Measurements from ENCODE around the gene ADGRF4.

Gene ADGRF4

DNA sequence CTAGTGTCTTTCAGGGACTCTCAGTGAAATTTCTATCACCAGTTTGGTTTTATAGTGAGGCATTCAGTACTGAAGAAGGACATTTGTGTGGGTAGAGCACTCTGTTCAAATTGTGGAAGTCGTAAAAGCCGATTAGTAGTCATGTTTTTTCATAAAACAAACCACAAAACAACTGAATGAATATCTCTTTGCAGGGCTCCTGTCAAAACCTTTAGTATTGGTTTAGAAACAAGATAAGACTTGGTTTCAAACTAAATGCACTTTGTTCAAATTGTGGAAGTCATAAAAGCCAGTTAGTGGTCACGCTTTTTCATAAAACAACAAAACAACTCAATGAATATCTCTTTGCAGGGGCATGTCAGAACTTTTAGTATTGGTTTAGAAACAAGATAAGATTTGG is 23.8 kb downstream of the ADGRF4 start:
- H3K27me3 ChIP-seq (ENCODE audit: control insufficient read depth, insufficient read depth, low read length), result no peaks in the 10 kb centered on the region
- H3K4me3 ChIP-seq (ENCODE audit: low read length), result no peak overlapping the region
- no peak overlapping the region for H3K9ac ChIP-seq (ENCODE audit: low read length)
- no peaks in the 10 kb centered on the region for H3K4me1 ChIP-seq (ENCODE audit: control insufficient read depth, insufficient read depth, low read length)
- H3K9me3 ChIP-seq (ENCODE audit: control insufficient read depth, low read length), result no peaks in the 10 kb centered on the region
- no peaks in the 10 kb centered on the region for H3K36me3 ChIP-seq (ENCODE audit: control insufficient read depth, insufficient read depth, low read length)

- no peaks in the 10 kb centered on the region for H3K4me1 ChIP-seq (ENCODE audit: control insufficient read depth, insufficient read depth, low read length)
- no peaks in the 10 kb centered on the region for H3K36me3 ChIP-seq (ENCODE audit: control insufficient read depth, insufficient read depth, low read length)
- H3K4me3 ChIP-seq (ENCODE audit: low read length), result no peak overlapping the region
- H3K9ac ChIP-seq (ENCODE audit: low read length), result no peak overlapping the region
- no peaks in the 10 kb centered on the region for H3K27me3 ChIP-seq (ENCODE audit: control insufficient read depth, insufficient read depth, low read length)
- no peaks in the 10 kb centered on the region for H3K9me3 ChIP-seq (ENCODE audit: control insufficient read depth, low read length)
Observed at GRCh38 chr6:47724300-47724699, 25.9 kb downstream of the ADGRF4 start.

DNA sequence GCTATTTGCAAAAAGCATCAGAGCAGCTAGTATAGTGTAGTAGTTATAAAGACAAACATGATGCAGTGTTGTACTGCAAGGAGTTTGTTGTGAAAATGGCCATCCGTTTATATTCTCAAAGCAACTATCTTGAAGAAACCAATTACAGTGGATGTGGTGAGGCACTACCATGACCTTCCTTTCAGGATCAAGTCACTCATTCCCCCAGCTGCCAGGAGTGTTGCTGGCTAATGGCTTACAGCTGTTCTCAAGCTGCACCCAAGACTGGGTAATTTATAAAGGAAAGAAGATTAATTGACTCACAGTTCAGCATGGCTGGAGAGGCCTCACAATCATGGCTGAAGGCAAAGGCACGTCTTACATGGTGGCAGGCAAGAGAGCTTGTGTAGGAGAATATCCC is 29.0 kb downstream of the ADGRF4 start:
- Histone ChIP-seq H3K27me3 (ENCODE audit: control insufficient read depth, insufficient read depth, low read length) (no peaks in the 10 kb centered on the region), H3K36me3 (ENCODE audit: control insufficient read depth, insufficient read depth, low read length) (no peaks in the 10 kb centered on the region)

DNA sequence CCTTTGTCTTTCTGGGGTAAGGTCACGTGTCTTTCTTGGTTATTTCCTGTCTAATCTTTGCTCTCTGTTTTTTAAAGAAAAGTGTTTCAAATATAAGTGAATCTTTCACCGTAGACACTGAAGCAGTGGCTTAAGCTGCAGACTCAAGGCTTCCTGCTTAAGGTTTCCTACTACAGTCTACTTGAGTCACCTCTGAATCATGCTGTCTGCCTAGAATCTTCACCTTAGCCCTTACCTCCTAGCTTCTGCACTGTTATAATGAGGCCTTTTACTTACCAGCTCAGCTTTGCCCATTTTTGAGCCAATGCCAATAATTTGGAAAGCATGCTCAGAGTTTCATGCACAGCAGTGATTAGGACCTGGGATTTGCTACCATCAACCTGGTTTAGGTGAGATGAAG is 30.6 kb downstream of the ADGRF4 start:
- Histone ChIP-seq H3K4me1 (ENCODE audit: control insufficient read depth, insufficient read depth, low read length) (no peaks in the 10 kb centered on the region), H3K27me3 (ENCODE audit: control insufficient read depth, insufficient read depth, low read length) (no peaks in the 10 kb centered on the region), H3K9ac (ENCODE audit: low read length) (no peak overlapping the region), H3K4me3 (ENCODE audit: low read length) (no peak overlapping the region), H3K36me3 (ENCODE audit: control insufficient read depth, insufficient read depth, low read length) (no peaks in the 10 kb centered on the region), H3K9me3 (ENCODE audit: control insufficient read depth, low read length) (no peaks in the 10 kb centered on the region)

More for the DNA sequence above, 29.0 kb downstream of the ADGRF4 start:
- Histone ChIP-seq H3K9ac (ENCODE audit: low read length) (no peak overlapping the region), H3K4me3 (ENCODE audit: low read length) (no peak overlapping the region), H3K4me1 (ENCODE audit: control insufficient read depth, insufficient read depth, low read length) (no peaks in the 10 kb centered on the region), H3K9me3 (ENCODE audit: control insufficient read depth, low read length) (no peaks in the 10 kb centered on the region)

DNA sequence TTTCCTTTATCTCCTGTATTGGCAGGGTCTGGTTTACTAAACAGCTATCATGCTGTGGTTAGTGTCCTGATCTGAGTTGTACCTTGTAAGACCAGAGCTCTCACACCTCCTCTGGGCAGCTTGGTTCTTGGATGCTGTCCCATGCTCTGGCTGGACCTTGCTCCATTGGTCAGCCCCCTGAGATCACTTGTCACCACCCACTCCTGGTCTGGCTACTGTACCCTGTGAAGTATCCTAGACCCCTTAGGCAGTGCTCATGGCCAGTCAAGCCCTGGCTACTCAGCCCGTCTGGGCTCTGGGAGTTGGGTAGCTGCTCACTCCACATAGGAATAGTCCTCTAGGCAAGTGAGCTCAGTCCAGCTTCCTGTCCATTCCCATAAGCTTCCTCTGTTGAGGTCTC is 31.1 kb downstream of the ADGRF4 start:
- H3K27me3 ChIP-seq (ENCODE audit: control insufficient read depth, insufficient read depth, low read length), result no peaks in the 10 kb centered on the region
- H3K4me3 ChIP-seq (ENCODE audit: low read length), result no peak overlapping the region
- H3K4me1 ChIP-seq (ENCODE audit: control insufficient read depth, insufficient read depth, low read length), result no peaks in the 10 kb centered on the region
- no peaks in the 10 kb centered on the region for H3K9me3 ChIP-seq (ENCODE audit: control insufficient read depth, low read length)
- H3K36me3 ChIP-seq (ENCODE audit: control insufficient read depth, insufficient read depth, low read length), result no peaks in the 10 kb centered on the region
- no peak overlapping the region for H3K9ac ChIP-seq (ENCODE audit: low read length)

DNA sequence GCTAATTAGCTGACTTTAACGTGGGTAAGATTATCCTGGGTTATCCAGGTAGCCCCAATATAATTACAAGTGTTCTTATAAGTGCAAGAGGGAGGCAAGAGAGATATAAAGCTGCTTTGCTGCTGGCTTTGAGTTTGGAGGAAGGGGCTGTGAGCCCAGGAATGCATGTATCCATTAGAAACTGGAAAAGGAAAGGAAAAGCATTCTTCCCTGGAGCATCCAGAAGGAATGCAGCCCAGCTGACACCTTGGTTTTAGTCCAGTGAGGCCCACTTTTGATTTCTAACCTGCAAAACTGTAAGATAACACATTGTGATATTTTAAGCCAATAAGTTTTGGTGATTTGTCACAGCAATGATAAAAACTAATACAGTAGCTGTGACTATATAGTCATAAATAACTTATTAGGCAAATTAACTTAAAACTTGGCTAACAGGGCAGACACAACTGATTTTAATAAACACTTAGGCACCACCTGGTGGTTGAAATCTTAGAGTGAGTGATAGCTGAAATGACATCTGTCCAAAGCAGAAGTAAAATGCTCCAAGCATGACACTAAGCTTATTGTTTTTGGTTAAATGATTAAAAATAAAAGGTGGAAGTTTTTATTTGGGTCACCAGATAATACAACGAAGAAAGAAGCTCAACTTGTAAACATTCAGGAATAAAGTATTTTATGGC is 35.6 kb downstream of the ADGRF4 start:
- H3K4me3 ChIP-seq (ENCODE audit: low read length), result no peak overlapping the region
- no peaks in the 10 kb centered on the region for H3K27me3 ChIP-seq (ENCODE audit: control insufficient read depth, insufficient read depth, low read length)
- H3K4me1 ChIP-seq (ENCODE audit: control insufficient read depth, insufficient read depth, low read length), result no peaks in the 10 kb centered on the region
- H3K9ac ChIP-seq (ENCODE audit: low read length), result no peak overlapping the region
- no peaks in the 10 kb centered on the region for H3K36me3 ChIP-seq (ENCODE audit: control insufficient read depth, insufficient read depth, low read length)
- H3K9me3 ChIP-seq (ENCODE audit: control insufficient read depth, low read length), result no peaks in the 10 kb centered on the region

- H3K36me3 ChIP-seq (ENCODE audit: control insufficient read depth, insufficient read depth, low read length), result no peaks in the 10 kb centered on the region
- H3K9ac ChIP-seq (ENCODE audit: low read length), result no peak overlapping the region
- H3K4me3 ChIP-seq (ENCODE audit: low read length), result no peak overlapping the region
- no peaks in the 10 kb centered on the region for H3K27me3 ChIP-seq (ENCODE audit: control insufficient read depth, insufficient read depth, low read length)
- no peaks in the 10 kb centered on the region for H3K4me1 ChIP-seq (ENCODE audit: control insufficient read depth, insufficient read depth, low read length)
- no peaks in the 10 kb centered on the region for H3K9me3 ChIP-seq (ENCODE audit: control insufficient read depth, low read length)
Observed at GRCh38 chr6:47734831-47735481, 36.6 kb downstream of the ADGRF4 start.

DNA sequence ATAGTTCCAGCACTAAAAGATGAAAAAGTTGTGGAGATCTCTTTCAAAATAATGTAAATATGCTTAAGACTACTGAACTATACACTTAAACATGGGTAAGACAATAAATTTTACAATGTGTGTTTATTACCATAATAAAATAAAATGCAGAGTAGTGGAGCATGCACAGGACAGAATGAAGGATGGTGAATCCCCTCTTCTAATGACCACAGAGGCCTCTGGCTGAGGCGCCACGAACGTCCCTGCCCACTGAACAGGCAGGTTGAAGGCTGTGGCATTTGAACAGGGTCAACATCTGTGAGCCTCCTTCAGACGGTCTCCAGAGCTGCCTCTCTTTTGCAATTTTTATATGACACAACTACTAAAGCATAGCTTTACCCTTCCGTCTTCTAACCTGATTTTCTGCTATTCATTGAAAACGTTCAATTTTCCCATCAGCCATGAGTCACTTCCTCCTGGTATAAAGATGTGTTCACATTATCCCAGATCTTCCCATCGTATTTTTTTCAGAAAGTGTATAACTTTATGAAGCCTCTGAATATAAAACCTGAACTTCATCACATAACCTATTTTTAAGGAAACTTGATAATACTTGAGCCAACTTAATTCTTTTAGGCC is 37.8 kb downstream of the ADGRF4 start:
- H3K4me1 ChIP-seq (ENCODE audit: control insufficient read depth, insufficient read depth, low read length), result peaks cover 5% of the 10 kb centered on the region
- no peak overlapping the region for H3K4me3 ChIP-seq (ENCODE audit: low read length)
- H3K36me3 ChIP-seq (ENCODE audit: control insufficient read depth, insufficient read depth, low read length), result no peaks in the 10 kb centered on the region
- H3K27me3 ChIP-seq (ENCODE audit: control insufficient read depth, insufficient read depth, low read length), result no peaks in the 10 kb centered on the region
- H3K9ac ChIP-seq (ENCODE audit: low read length), result no peak overlapping the region
- no peaks in the 10 kb centered on the region for H3K9me3 ChIP-seq (ENCODE audit: control insufficient read depth, low read length)

GRCh38 chr6:47737406-47737805 is 39.0 kb downstream of the ADGRF4 start:
- no peak overlapping the region for H3K9ac ChIP-seq (ENCODE audit: low read length)
- H3K36me3 ChIP-seq (ENCODE audit: control insufficient read depth, insufficient read depth, low read length), result no peaks in the 10 kb centered on the region
- no peaks in the 10 kb centered on the region for H3K27me3 ChIP-seq (ENCODE audit: control insufficient read depth, insufficient read depth, low read length)
- H3K4me1 ChIP-seq (ENCODE audit: control insufficient read depth, insufficient read depth, low read length), result peaks cover 12% of the 10 kb centered on the region
- no peak overlapping the region for H3K4me3 ChIP-seq (ENCODE audit: low read length)
- H3K9me3 ChIP-seq (ENCODE audit: control insufficient read depth, low read length), result no peaks in the 10 kb centered on the region

- H3K27me3 ChIP-seq (ENCODE audit: control insufficient read depth, insufficient read depth, low read length), result no peaks in the 10 kb centered on the region
- no peaks in the 10 kb centered on the region for H3K36me3 ChIP-seq (ENCODE audit: control insufficient read depth, insufficient read depth, low read length)
- no peaks in the 10 kb centered on the region for H3K9me3 ChIP-seq (ENCODE audit: control insufficient read depth, low read length)
- no peak overlapping the region for H3K4me3 ChIP-seq (ENCODE audit: low read length)
- H3K4me1 ChIP-seq (ENCODE audit: control insufficient read depth, insufficient read depth, low read length), result peaks cover 12% of the 10 kb centered on the region
- no peak overlapping the region for H3K9ac ChIP-seq (ENCODE audit: low read length)
Observed at GRCh38 chr6:47740714-47741113, 42.3 kb downstream of the ADGRF4 start.

DNA sequence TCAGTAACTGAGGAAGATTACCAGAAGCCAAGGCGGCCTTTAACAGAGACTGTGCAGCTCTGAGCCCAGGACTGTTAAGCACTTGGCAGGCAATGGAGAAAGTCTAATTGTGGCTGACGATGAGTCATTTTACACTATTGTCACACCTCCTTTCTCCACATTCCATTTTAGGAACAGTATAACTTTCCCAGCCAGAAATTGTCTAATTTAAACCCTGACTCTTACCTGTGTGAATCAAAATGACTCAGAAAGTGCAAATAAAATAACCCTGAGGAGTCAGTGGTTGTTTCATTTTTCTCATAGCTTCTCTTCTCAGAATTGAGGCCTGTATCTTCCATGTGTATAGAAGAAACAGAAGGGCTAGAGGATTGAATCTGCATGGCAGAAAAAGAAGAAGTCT is 43.4 kb downstream of the ADGRF4 start:
- peaks cover 12% of the 10 kb centered on the region for H3K4me1 ChIP-seq (ENCODE audit: control insufficient read depth, insufficient read depth, low read length)
- no peaks in the 10 kb centered on the region for H3K27me3 ChIP-seq (ENCODE audit: control insufficient read depth, insufficient read depth, low read length)
- no peak overlapping the region for H3K4me3 ChIP-seq (ENCODE audit: low read length)
- no peak overlapping the region for H3K9ac ChIP-seq (ENCODE audit: low read length)
- no peaks in the 10 kb centered on the region for H3K36me3 ChIP-seq (ENCODE audit: control insufficient read depth, insufficient read depth, low read length)
- no peaks in the 10 kb centered on the region for H3K9me3 ChIP-seq (ENCODE audit: control insufficient read depth, low read length)

GRCh38 chr6:47743744-47744143 is 45.4 kb downstream of the ADGRF4 start:
- Histone ChIP-seq H3K27me3 (ENCODE audit: control insufficient read depth, insufficient read depth, low read length) (no peaks in the 10 kb centered on the region), H3K9ac (ENCODE audit: low read length) (no peak overlapping the region), H3K4me3 (ENCODE audit: low read length) (no peak overlapping the region), H3K36me3 (ENCODE audit: control insufficient read depth, insufficient read depth, low read length) (no peaks in the 10 kb centered on the region), H3K9me3 (ENCODE audit: control insufficient read depth, low read length) (no peaks in the 10 kb centered on the region), H3K4me1 (ENCODE audit: control insufficient read depth, insufficient read depth, low read length) (peaks cover 12% of the 10 kb centered on the region)

Measured in mucosa of stomach (tissue), 1 donor.